Fibroblast of lung (primary cell): Measurements from ENCODE around the gene SHC1. TPM values are rescaled to one million over a fixed set of nuclear protein-coding genes. Genes with fewer than 3 reads are reported as not detected.

ENCODE experiments used
- DNase-seq, 2 donors: peaks; one replicate each; pipeline versions ENCODE4 v3.0.0 to v3.0.0-alpha.2; 2010; ENCODE audit warnings: low read depth in 2 of 2
- H2AFZ ChIP-seq: 2 replicates; pipeline ENCODE4 v1.5.1; 2012; ENCODE audit warnings: low read length, control low read depth, inconsistent platforms
- H3K27ac ChIP-seq: 2 replicates; pipeline ENCODE4 v1.5.1; 2011; ENCODE audit warnings: low read length, control low read depth; ENCODE audit not compliant: insufficient read depth
- H3K27me3 ChIP-seq: 2 replicates; pipeline ENCODE4 v1.5.1; 2011; ENCODE audit warnings: mild to moderate bottlenecking, low read length; ENCODE audit not compliant: control insufficient read depth, insufficient read depth
- H3K36me3 ChIP-seq: 2 replicates; pipeline ENCODE4 v1.5.1; 2011; ENCODE audit warnings: low read length; ENCODE audit not compliant: control insufficient read depth, insufficient read depth
- H3K4me1 ChIP-seq: 2 replicates; pipeline ENCODE4 v1.5.1; 2011; ENCODE audit warnings: low read length; ENCODE audit not compliant: control insufficient read depth, insufficient read depth; ENCODE audit errors: extremely low read depth
- H3K4me2 ChIP-seq: 2 replicates; pipeline ENCODE4 v1.5.1; 2011; ENCODE audit warnings: low read length, control low read depth; ENCODE audit not compliant: insufficient read depth; ENCODE audit errors: extremely low read depth
- H3K4me3 ChIP-seq, 4 experiments: fragments of 200-600 bp in 1 of 4; sonication (generic) in 1 of 4; replicated peaks in 1 of 4; 2 replicates each; pipeline ENCODE4 v1.5.1; 2011 to 2016; ENCODE audit warnings: low read length in 4 of 4, low read depth in 3 of 4, mild to moderate bottlenecking in 3 of 4, control low read depth in 2 of 4, inconsistent platforms in 1 of 4, mixed read lengths in 1 of 4; ENCODE audit not compliant: insufficient read depth in 1 of 4; ENCODE audit errors: control extremely low read depth in 1 of 4
- H3K79me2 ChIP-seq: 2 replicates; pipeline ENCODE4 v1.5.1; 2012; ENCODE audit warnings: mild to moderate bottlenecking, low read length, inconsistent platforms; ENCODE audit not compliant: control insufficient read depth, insufficient read depth
- H3K9ac ChIP-seq: 2 replicates; pipeline ENCODE4 v1.5.1; 2011; ENCODE audit warnings: mild to moderate bottlenecking, low read length, control low read depth; ENCODE audit not compliant: insufficient read depth
- H3K9me3 ChIP-seq: 2 replicates; pipeline ENCODE4 v1.5.1; 2012; ENCODE audit warnings: low read depth, low read length; ENCODE audit not compliant: control insufficient read depth, insufficient read depth
- H4K20me1 ChIP-seq: 2 replicates; pipeline ENCODE4 v1.5.1; 2011; ENCODE audit warnings: low read length; ENCODE audit not compliant: control insufficient read depth, insufficient read depth; ENCODE audit errors: extremely low read depth
- EZH2 ChIP-seq: IDR thresholded peaks from 2 replicates; pipeline ENCODE4 v1.5.1; 2012; ENCODE audit warnings: low read length, control low read depth, mild to moderate bottlenecking; ENCODE audit errors: missing control alignments
- polyA plus RNA-seq, 2 donors: library from polyadenylated mRNA; depleted of rRNA in 1 of 2; stranded (reverse) in 1 of 2; unstranded in 1 of 2; fragments of >200 nt; gene quantifications; 2 replicates each; pipeline ENCODE4 v1.2.1, GENCODE V29; 2011 to 2012; ENCODE audit warnings: missing spikeins in 1 of 2
- total RNA-seq: library from RNA; depleted of rRNA; stranded (reverse); fragments of >200 nt; gene quantifications from 2 replicates; pipeline ENCODE4 v1.2.1, GENCODE V29; 2014
- TF ChIP-seq, protein P1 (sequence below), 2 donors: IDR thresholded peaks in 1 of 2; conservative IDR thresholded peaks in 1 of 2; 1 replicate in 1 of 2; 2 replicates in 1 of 2; pipeline ENCODE4 v1.5.1; 2011 to 2012; ENCODE audit warnings: low read length in 2 of 2, control low read depth in 1 of 2, inconsistent platforms in 1 of 2, low read depth in 1 of 2, mild to moderate bottlenecking in 1 of 2

The SHC1 gene
- total and polyA plus RNA-seq, 2 donors (not counting 1 experiment from before 2014, with no cell fraction given) = 245 to 277 TPM

DNA sequence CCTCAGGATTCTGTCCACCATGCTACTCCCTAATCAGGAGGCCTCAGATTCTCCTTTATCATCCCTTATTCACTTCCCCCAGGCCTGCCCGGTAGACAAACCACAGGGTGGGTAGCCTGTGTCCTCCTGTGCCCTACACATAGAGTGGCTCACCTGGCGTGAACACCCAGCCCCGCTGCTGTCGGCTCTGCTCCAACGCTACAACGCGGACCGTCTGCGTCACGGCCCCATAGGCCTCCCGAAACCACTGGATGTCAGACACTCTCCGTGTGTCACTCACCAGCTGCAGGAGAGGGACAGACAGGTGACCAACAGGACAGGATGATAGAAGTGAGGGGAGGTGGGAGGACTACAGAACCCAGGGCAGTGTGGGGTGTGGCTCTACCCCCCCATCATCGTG lies 44.3 kb downstream of the SHC1 start:
- TF ChIP-seq, protein P1, sequence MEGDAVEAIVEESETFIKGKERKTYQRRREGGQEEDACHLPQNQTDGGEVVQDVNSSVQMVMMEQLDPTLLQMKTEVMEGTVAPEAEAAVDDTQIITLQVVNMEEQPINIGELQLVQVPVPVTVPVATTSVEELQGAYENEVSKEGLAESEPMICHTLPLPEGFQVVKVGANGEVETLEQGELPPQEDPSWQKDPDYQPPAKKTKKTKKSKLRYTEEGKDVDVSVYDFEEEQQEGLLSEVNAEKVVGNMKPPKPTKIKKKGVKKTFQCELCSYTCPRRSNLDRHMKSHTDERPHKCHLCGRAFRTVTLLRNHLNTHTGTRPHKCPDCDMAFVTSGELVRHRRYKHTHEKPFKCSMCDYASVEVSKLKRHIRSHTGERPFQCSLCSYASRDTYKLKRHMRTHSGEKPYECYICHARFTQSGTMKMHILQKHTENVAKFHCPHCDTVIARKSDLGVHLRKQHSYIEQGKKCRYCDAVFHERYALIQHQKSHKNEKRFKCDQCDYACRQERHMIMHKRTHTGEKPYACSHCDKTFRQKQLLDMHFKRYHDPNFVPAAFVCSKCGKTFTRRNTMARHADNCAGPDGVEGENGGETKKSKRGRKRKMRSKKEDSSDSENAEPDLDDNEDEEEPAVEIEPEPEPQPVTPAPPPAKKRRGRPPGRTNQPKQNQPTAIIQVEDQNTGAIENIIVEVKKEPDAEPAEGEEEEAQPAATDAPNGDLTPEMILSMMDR (conservative IDR thresholded peaks at IDR 0.05 in 1 of 2, IDR thresholded peaks at IDR 0.05 in 1 of 2; ENCODE audit: low read depth in 1 of 2, low read length in 2 of 2) = no peak
- no peak for TF ChIP-seq EZH2
- no peaks in the 10 kb centered on the region for H3K4me1 ChIP-seq
- DNase-seq = no peak
- H3K27ac ChIP-seq = no peak overlapping the region
- no peaks in the 10 kb centered on the region for H3K27me3 ChIP-seq
- H4K20me1 ChIP-seq = no peaks in the 10 kb centered on the region
- H3K9me3 ChIP-seq = no peaks in the 10 kb centered on the region
- no peak overlapping the region for H3K4me2 ChIP-seq
- no peak overlapping the region for H3K4me3 ChIP-seq
- H2AFZ ChIP-seq = no peak overlapping the region
- no peak overlapping the region for H3K9ac ChIP-seq
- H3K36me3 ChIP-seq = peaks cover 2% of the 10 kb centered on the region
- H3K79me2 ChIP-seq = no peaks in the 10 kb centered on the region

DNA sequence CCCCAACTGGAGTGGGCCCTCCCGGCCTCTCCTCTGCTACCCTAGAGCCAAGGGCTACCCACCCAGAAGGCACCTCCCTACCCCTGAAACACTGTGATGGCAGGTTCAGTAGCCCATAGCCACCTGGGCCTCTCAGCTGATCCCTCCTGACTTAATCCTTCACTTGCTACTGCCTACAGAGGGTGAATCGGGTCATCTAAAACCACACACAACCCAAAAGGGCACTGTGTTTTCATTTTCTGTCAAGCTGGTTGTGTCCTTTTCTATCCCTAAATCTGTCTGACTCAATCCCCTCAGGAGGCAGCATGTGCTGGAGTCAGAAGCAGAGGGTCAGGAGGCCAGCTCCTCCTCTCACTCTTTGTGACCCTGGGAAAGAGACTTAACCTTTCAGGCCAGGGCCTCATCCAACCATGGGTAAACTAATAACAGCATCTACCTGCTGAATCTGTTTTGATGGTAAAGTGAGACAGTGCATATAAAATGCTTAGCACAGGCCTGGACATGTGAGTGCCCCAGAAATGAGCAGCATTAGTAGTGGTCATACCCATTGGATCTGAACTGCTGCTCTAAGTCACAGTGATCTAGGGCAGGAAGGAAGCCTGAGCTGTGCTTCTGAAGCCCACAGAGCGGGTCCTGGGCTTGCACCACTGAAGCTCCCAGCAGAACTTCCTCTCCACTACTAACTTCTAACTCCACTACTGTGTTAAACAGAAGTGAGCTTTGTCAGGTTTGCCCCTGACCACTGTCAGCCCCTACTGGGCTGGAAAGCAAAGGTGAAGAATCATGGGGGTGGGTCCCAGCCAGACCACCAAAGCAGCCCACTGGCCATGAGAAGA lies 45.0 kb downstream of the SHC1 start:
- Histone ChIP-seq H3K4me3 (no peak overlapping the region), H3K9ac (no peak overlapping the region), H3K9me3 (no peaks in the 10 kb centered on the region), H3K27ac (no peak overlapping the region), H3K36me3 (peaks cover 2% of the 10 kb centered on the region), H3K79me2 (no peaks in the 10 kb centered on the region), H4K20me1 (no peaks in the 10 kb centered on the region), H3K4me1 (no peaks in the 10 kb centered on the region), H2AFZ (no peak overlapping the region), H3K4me2 (no peak overlapping the region), H3K27me3 (no peaks in the 10 kb centered on the region)
- TF ChIP-seq EZH2 = no peak
- DNase-seq = no peak

DNA sequence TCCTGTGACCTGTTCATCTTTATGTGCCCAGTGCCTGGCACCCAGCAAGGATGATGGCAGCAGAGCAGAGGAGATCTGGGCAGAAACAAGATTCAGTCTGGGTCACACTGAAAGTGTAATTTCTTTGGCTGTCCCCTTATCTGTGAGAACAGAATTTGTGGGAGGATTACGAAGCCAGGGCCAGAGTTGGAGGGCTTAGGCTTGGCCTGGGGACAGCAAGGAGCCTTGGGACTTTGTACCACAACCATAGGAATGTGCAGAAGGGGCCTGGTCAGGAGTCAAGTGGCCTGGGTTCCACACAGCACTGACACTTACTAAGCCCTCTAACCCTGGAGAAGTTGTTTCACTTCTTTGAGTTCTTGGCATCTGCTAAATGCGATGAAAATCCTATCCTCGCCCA lies 46.9 kb downstream of the SHC1 start:
- Histone ChIP-seq H3K27ac (no peak overlapping the region), H3K4me2 (no peak overlapping the region), H3K9ac (no peak overlapping the region), H3K4me1 (no peaks in the 10 kb centered on the region), H4K20me1 (no peaks in the 10 kb centered on the region), H2AFZ (no peak overlapping the region), H3K4me3 (no peak overlapping the region), H3K79me2 (no peaks in the 10 kb centered on the region), H3K36me3 (no peaks in the 10 kb centered on the region), H3K27me3 (no peaks in the 10 kb centered on the region), H3K9me3 (no peaks in the 10 kb centered on the region)
- TF ChIP-seq EZH2 = no peak
- TF ChIP-seq, protein P1 (conservative IDR thresholded peaks at IDR 0.05 in 1 of 2, IDR thresholded peaks at IDR 0.05 in 1 of 2; ENCODE audit: low read depth in 1 of 2, low read length in 2 of 2) = no peak
- DNase-seq = no peak
